ENCODE data around the gene KRT82. TPM values are rescaled to one million over a fixed set of nuclear protein-coding genes. Genes with fewer than 3 reads are reported as not detected.

KRT82 gene
- total RNA-seq, 2 donors from 2014 or later: not detected

DNA sequence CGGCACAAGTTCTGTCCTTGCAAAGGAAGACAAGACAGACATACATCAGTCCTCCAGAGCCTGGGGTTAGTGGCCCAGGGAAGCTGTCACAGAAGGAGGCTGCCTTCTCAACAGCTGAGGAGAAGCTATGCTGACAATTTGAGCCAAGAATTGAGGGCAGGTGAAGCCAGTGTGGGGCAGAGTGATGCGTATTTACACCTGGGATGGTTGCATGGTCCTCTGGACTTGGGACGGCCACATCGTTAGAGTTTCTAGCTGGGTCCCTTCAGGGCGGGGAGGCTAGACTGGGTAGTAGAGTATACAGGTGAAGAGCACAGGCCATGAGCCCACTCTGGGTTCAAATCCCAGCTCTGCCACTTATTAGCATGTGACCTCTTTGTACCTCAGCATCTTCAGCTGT lies 55.3 kb downstream of the KRT82 start:
- H3K36me3 ChIP-seq: no peaks in the 10 kb centered on the region
- H3K9me3 ChIP-seq: no peaks in the 10 kb centered on the region
- no peak for TF ChIP-seq POLR2A (IDR thresholded peaks at IDR 0.05)
- TF ChIP-seq, protein P1, sequence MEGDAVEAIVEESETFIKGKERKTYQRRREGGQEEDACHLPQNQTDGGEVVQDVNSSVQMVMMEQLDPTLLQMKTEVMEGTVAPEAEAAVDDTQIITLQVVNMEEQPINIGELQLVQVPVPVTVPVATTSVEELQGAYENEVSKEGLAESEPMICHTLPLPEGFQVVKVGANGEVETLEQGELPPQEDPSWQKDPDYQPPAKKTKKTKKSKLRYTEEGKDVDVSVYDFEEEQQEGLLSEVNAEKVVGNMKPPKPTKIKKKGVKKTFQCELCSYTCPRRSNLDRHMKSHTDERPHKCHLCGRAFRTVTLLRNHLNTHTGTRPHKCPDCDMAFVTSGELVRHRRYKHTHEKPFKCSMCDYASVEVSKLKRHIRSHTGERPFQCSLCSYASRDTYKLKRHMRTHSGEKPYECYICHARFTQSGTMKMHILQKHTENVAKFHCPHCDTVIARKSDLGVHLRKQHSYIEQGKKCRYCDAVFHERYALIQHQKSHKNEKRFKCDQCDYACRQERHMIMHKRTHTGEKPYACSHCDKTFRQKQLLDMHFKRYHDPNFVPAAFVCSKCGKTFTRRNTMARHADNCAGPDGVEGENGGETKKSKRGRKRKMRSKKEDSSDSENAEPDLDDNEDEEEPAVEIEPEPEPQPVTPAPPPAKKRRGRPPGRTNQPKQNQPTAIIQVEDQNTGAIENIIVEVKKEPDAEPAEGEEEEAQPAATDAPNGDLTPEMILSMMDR (IDR thresholded peaks at IDR 0.05): no peak
- no peak for TF ChIP-seq POLR2AphosphoS5 (IDR thresholded peaks at IDR 0.05)
- H3K27me3 ChIP-seq (replicated peaks; ENCODE audit: insufficient read depth): no peaks in the 10 kb centered on the region
- peaks cover 4% of the 10 kb centered on the region for H3K4me1 ChIP-seq (replicated peaks)
- H3K27ac ChIP-seq: no peak overlapping the region
- no peak overlapping the region for H3K4me3 ChIP-seq
- intact Hi-C loops (cut with DNase I): no loop called here
- no peak for DNase-seq (ENCODE audit: low spot score)
- WGBS: 93% methylated on average over 5 of the region's 5 CpGs

DNA sequence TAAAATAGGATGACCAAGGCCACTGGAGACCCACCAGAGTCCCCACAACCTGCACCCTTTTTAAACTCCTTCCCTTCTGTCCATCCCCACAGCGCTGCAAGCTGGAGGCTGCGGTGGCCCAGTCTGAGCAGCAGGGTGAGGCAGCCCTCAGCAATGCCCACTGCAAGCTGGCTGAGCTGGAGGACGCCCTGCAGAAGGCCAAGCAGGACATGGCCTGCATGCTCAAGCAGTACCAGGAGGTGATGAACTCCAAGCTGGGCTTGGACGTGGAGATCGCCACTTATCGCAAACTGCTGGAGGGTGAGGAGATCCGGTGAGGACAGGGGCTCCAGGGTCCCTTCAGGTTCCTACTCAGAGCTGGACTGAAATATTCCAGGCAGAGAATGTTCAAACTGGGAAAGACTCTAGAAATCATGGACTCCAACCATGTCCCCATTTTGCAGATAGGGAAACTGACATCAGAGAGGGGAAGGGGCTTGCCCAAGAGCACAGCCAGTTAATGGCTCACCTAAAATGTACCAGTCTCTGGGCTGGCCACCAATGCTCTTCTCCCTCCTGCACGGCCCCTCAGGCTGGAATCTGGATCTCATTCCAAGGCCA lies 56.0 kb downstream of the KRT82 start:
- Histone ChIP-seq H3K4me1 (replicated peaks) (peaks cover 4% of the 10 kb centered on the region), H3K9me3 (no peaks in the 10 kb centered on the region), H3K4me3 (no peak overlapping the region), H3K27ac (no peak overlapping the region), H3K27me3 (replicated peaks; ENCODE audit: insufficient read depth) (no peaks in the 10 kb centered on the region), H3K36me3 (no peaks in the 10 kb centered on the region)
- WGBS: 97% methylated on average over 8 of the region's 8 CpGs
- no peak for DNase-seq (ENCODE audit: low spot score)
- TF ChIP-seq, protein P1 (IDR thresholded peaks at IDR 0.05): no peak
- TF ChIP-seq POLR2A (IDR thresholded peaks at IDR 0.05): no peak
- TF ChIP-seq POLR2AphosphoS5 (IDR thresholded peaks at IDR 0.05): no peak
- intact Hi-C loops (cut with DNase I): no loop called here

DNA sequence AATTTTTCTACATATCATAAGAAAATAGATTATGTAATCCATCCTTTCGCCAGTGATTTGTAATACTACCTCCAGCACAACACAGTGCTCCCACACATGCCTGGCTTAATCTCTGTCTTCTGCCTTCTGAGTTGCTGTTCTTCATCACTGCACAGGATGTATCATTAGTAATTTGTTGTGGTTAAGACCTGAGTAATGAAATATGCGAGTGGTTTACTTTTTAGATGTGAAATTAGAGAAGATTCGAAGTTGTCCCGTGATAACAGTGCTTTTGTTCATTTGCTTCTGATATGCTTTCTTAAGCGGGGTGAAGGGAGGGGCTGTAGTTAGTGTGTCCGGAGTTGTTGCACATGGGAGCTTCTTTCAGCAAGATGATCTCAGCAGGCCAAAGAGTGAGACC lies 56.9 kb downstream of the KRT82 start:
- WGBS: 78% methylated on average over 6 of the region's 6 CpGs
- Histone ChIP-seq H3K9me3 (no peaks in the 10 kb centered on the region), H3K4me3 (no peak overlapping the region), H3K36me3 (no peaks in the 10 kb centered on the region), H3K27me3 (replicated peaks; ENCODE audit: insufficient read depth) (no peaks in the 10 kb centered on the region), H3K4me1 (replicated peaks) (peaks cover 6% of the 10 kb centered on the region), H3K27ac (no peak overlapping the region)
- intact Hi-C loops (cut with DNase I): no loop called here
- TF ChIP-seq POLR2AphosphoS5 (IDR thresholded peaks at IDR 0.05) (no peak), POLR2A (IDR thresholded peaks at IDR 0.05) (no peak)
- TF ChIP-seq, protein P1 (IDR thresholded peaks at IDR 0.05): no peak
- DNase-seq (ENCODE audit: low spot score): no peak

DNA sequence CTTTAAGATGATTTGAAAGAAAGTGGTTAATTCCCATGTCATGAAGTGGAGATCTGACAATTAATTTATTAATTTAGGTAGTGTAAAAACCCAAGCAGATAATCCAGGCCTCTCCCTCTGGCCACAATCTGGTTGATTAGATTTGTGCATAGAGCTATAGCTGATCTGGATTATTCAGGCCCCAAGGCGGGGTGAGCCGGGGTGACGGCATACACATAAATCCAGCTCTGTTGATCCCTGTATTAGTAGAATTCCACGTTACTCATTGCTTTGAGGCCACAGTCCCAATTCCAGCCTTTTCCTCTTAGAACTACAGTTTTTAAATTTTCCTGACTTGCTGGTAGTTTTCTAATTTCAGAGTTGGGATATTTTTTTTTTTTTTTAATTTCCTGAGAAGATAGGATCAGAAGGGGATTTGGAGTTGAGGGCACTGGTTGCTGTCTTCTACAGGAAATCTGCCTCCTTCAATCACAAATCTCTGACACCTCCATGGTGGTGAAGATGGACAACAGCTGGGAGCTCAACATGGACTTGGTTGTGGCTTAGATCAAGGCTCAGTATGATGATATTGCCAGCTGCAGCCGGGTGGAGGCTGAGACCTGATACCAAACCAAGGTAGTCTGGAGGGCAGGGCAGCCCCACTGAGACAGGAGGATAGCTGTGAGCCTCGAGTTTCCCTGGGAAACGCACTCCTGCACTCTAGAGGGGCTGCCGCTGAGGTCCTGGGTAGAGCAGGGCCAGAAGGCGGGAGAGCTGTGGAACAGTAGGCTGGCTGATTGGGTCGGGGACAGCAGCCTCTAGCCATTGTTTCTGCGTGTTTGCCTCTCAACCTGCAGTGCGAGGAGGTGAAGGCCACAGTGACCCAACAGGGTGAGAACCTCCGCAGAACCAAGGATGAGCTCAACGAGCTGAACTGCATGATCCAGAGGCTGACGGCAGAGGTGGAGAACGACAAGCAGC lies 58.3 kb downstream of the KRT82 start:
- Histone ChIP-seq H3K9me3 (no peaks in the 10 kb centered on the region), H3K4me1 (replicated peaks) (peaks cover 6% of the 10 kb centered on the region), H3K27me3 (replicated peaks; ENCODE audit: insufficient read depth) (no peaks in the 10 kb centered on the region), H3K4me3 (no peak overlapping the region), H3K27ac (no peak overlapping the region), H3K36me3 (no peaks in the 10 kb centered on the region)
- WGBS: 80% methylated on average over 15 of the region's 16 CpGs
- TF ChIP-seq, protein P1 (IDR thresholded peaks at IDR 0.05): no peak
- TF ChIP-seq POLR2A (IDR thresholded peaks at IDR 0.05): no peak
- no peak for TF ChIP-seq POLR2AphosphoS5 (IDR thresholded peaks at IDR 0.05)
- no peak for DNase-seq (ENCODE audit: low spot score)
- intact Hi-C loops (cut with DNase I): no loop called here

All from prostate gland (tissue), 2 donors.